IMR-90 (cell line): ENCODE results near the gene NXT2. TPM values are rescaled to one million over a fixed set of nuclear protein-coding genes. Genes with fewer than 3 reads are reported as not detected.

Experiments used
- ATAC-seq: fragments of 200-7000 bp; cut with Tn5 transposase; 2 replicates; pipeline ENCODE4 v1.9.1; 2020; ENCODE audit warnings: low read depth, mild to moderate bottlenecking, moderate library complexity
- BruUV-seq: library from RNA; stranded (reverse); fragments of 400-500 nt; replicated peaks from 2 replicates; lab custom pipeline; 2021; lab: Mats Ljungman, UMichigan
- CTCF ChIA-PET: fragments of 300-600 bp; formaldehyde crosslinking; extraction: SDS; loops from one replicate; lab custom pipeline; 2021; ENCODE audit warnings: antibody characterized with exemption; lab: Yijun Ruan, JAX
- POLR2A ChIA-PET: fragments of 300-600 bp; sonication (Branson Sonifier 250); formaldehyde crosslinking; loops from one replicate; lab custom pipeline; 2022; ENCODE audit warnings: antibody characterized with exemption; ENCODE audit not compliant: unreplicated experiment; lab: Charles Lee
- DNase-seq: peaks from one replicate; pipeline ENCODE4 v3.0.0; 2013
- H2AFZ ChIP-seq: replicated peaks from 2 replicates; pipeline ENCODE3; 2013; ENCODE audit warnings: low read length, mild to moderate bottlenecking; ENCODE audit not compliant: poor library complexity
- H2AK5ac ChIP-seq: 2 replicates; pipeline ENCODE4 v1.6.1; 2013; ENCODE audit warnings: low read depth, low read length, inconsistent platforms
- H2AK9ac ChIP-seq: replicated peaks from 2 replicates; pipeline ENCODE3; 2013; ENCODE audit warnings: mild to moderate bottlenecking, low read depth, low read length, moderate library complexity; ENCODE audit not compliant: poor library complexity
- H2BK120ac ChIP-seq: 2 replicates; pipeline ENCODE4 v1.6.1; 2013; ENCODE audit warnings: low read depth, low read length, inconsistent platforms
- H2BK15ac ChIP-seq: 3 replicates; pipeline ENCODE4 v1.6.1; 2013; ENCODE audit warnings: low read depth, low read length, inconsistent platforms
- H2BK20ac ChIP-seq: 2 replicates; pipeline ENCODE4 v1.6.1; 2013; ENCODE audit warnings: low read depth, mild to moderate bottlenecking, inconsistent platforms, low read length, moderate library complexity
- H2BK5ac ChIP-seq: 2 replicates; pipeline ENCODE4 v1.6.1; 2013; ENCODE audit warnings: mild to moderate bottlenecking, low read depth, low read length, inconsistent platforms; ENCODE audit not compliant: poor library complexity, severe bottlenecking
- H3K14ac ChIP-seq: replicated peaks from 2 replicates; pipeline ENCODE4 v1.6.1; 2013; ENCODE audit warnings: low read depth, low read length, inconsistent platforms
- H3K18ac ChIP-seq: 2 replicates; pipeline ENCODE4 v1.6.1; 2013; ENCODE audit warnings: low read depth, low read length, control low read depth
- H3K23ac ChIP-seq: 2 replicates; pipeline ENCODE4 v1.6.1; 2013; ENCODE audit warnings: low read depth, low read length, inconsistent platforms
- H3K27ac ChIP-seq: 2 replicates; pipeline ENCODE4 v1.5.1; 2013; ENCODE audit warnings: mild to moderate bottlenecking, control low read depth, low read length; ENCODE audit not compliant: insufficient read depth
- H3K27me3 ChIP-seq: 2 replicates; pipeline ENCODE4 v1.6.1; 2013; ENCODE audit warnings: low read length; ENCODE audit not compliant: control insufficient read depth, insufficient read depth
- H3K36me3 ChIP-seq: 2 replicates; pipeline ENCODE4 v1.6.1; 2013; ENCODE audit warnings: low read length, mixed read lengths; ENCODE audit not compliant: control insufficient read depth, insufficient read depth
- H3K4ac ChIP-seq: 2 replicates; pipeline ENCODE4 v1.6.1; 2013; ENCODE audit warnings: low read depth, low read length, inconsistent platforms
- H3K4me1 ChIP-seq: 2 replicates; pipeline ENCODE4 v1.6.1; 2013; ENCODE audit warnings: low read length, mixed read lengths; ENCODE audit not compliant: control insufficient read depth, insufficient read depth
- H3K4me2 ChIP-seq: 2 replicates; pipeline ENCODE4 v1.6.1; 2013; ENCODE audit warnings: low read depth, mild to moderate bottlenecking, control low read depth, low read length, moderate library complexity
- H3K4me3 ChIP-seq: 2 replicates; pipeline ENCODE4 v1.5.1; 2013; ENCODE audit warnings: low read depth, mild to moderate bottlenecking, control low read depth, low read length, moderate library complexity; ENCODE audit not compliant: insufficient read depth
- H3K56ac ChIP-seq: 2 replicates; pipeline ENCODE4 v1.6.1; 2013; ENCODE audit warnings: low read length, inconsistent platforms; ENCODE audit not compliant: insufficient read depth; ENCODE audit errors: extremely low read depth
- H3K79me1 ChIP-seq, 2 experiments: 2 replicates each; pipeline ENCODE4 v1.6.1; 2013; ENCODE audit warnings: low read length in 2 of 2, inconsistent platforms in 1 of 2, low read depth in 1 of 2
- H3K9ac ChIP-seq: 2 replicates; pipeline ENCODE4 v1.6.1; 2013; ENCODE audit warnings: low read depth, low read length, control low read depth
- H3K9me1 ChIP-seq: 2 replicates; pipeline ENCODE4 v1.6.1; 2013; ENCODE audit warnings: low read length, inconsistent platforms; ENCODE audit not compliant: insufficient read depth
- H3K9me3 ChIP-seq: 2 replicates; pipeline ENCODE4 v1.6.1; 2013; ENCODE audit warnings: low read length; ENCODE audit not compliant: control insufficient read depth, insufficient read depth
- H4K20me1 ChIP-seq: 2 replicates; pipeline ENCODE4 v1.6.1; 2013; ENCODE audit warnings: low read length, inconsistent platforms; ENCODE audit not compliant: insufficient read depth
- H4K5ac ChIP-seq: 2 replicates; pipeline ENCODE4 v1.6.1; 2013; ENCODE audit warnings: mild to moderate bottlenecking, low read depth, low read length, control low read depth
- H4K8ac ChIP-seq, 2 experiments: 2 replicates each; pipeline ENCODE4 v1.6.1; 2013; ENCODE audit warnings: low read depth in 2 of 2, low read length in 2 of 2, control low read depth in 1 of 2, inconsistent platforms in 1 of 2
- H4K91ac ChIP-seq: 2 replicates; pipeline ENCODE4 v1.6.1; 2013; ENCODE audit warnings: low read depth, low read length, inconsistent platforms; ENCODE audit not compliant: insufficient read depth
- MAFK ChIP-seq: IDR thresholded peaks from 2 replicates; pipeline ENCODE4 v1.6.1; 2012; ENCODE audit warnings: low read depth, low read length, improper control_type of control experiment
- RCOR1 ChIP-seq: IDR thresholded peaks from 2 replicates; pipeline ENCODE4 v1.6.1; 2012; ENCODE audit warnings: mild to moderate bottlenecking, low read length, improper control_type of control experiment; ENCODE audit not compliant: insufficient replicate concordance
- WGBS, 2 experiments: methylation state at CpG; one replicate each; pipeline versions ENCODE4 v1.1.5 to v1.1.7; 2013; ENCODE audit warnings: missing lambda C conversion rate in 2 of 2; ENCODE audit not compliant: insufficient read length in 1 of 2; ENCODE audit errors: extremely low coverage in 2 of 2; 5-methylcytosine and 5-hydroxymethylcytosine counted together
- dilution Hi-C: fragments of 300-500 bp; cut with HindIII; formaldehyde crosslinking; loops from one replicate; pipeline ENCODE4 v1.14.3; 2018; ENCODE audit warnings: low sequenced_read_pairs; ENCODE audit not compliant: unreplicated experiment
- in situ Hi-C: fragments of 300-500 bp; cut with MboI; formaldehyde crosslinking; loops from 3 replicates; pipeline ENCODE4 v1.14.3; 2019; ENCODE audit warnings: low sequenced_read_pairs, inconsistent platforms, mixed read lengths
- intact Hi-C: fragments of 100-400 bp; cut with micrococcal nuclease; formaldehyde crosslinking; loops from 2 replicates; pipeline ENCODE4 v1.10.0; 2022
- polyA plus RNA-seq, 3 experiments: library from polyadenylated mRNA; depleted of rRNA; stranded (reverse); fragments of >200 nt; gene quantifications; 2 replicates each; pipeline ENCODE4 v1.2.3, GENCODE V29; 2012; ENCODE audit warnings: low replicate concordance in 1 of 3
- total RNA-seq: library from RNA; depleted of rRNA; stranded (reverse); fragments of >200 nt; gene quantifications from 2 replicates; pipeline ENCODE4 v1.2.3, GENCODE V29; 2012

Gene NXT2
- total and polyA plus RNA-seq, 2 of the 4 experiments (the other 2 are of a cell fraction): 3.6 to 8.1 TPM

- TF ChIP-seq RCOR1: no peak
- TF ChIP-seq MAFK: peak; percentile 62
- Histone ChIP-seq H4K5ac (no peak overlapping the region), H3K14ac (no peak overlapping the region), H2BK15ac (no peak overlapping the region), H3K4ac (no peak overlapping the region), H3K9me3 (no peaks in the 10 kb centered on the region), H3K4me3 (no peak overlapping the region), H3K4me1 (no peaks in the 10 kb centered on the region), H2AFZ (no peak overlapping the region), H3K18ac (no peak overlapping the region), H2AK9ac (no peak overlapping the region), H3K9me1 (no peaks in the 10 kb centered on the region), H4K20me1 (no peaks in the 10 kb centered on the region), H3K4me2 (no peak overlapping the region), H2AK5ac (no peak overlapping the region), H2BK120ac (no peak overlapping the region), H3K79me1 (no peaks in the 10 kb centered on the region), H4K91ac (no peak overlapping the region), H3K27me3 (peaks cover 11% of the 10 kb centered on the region), H3K36me3 (no peaks in the 10 kb centered on the region), H3K27ac (no peak overlapping the region), H2BK20ac (no peak overlapping the region), H3K56ac (no peak overlapping the region), H3K23ac (no peak overlapping the region), H3K9ac (no peak overlapping the region), H4K8ac (no peak overlapping the region), H2BK5ac (no peak overlapping the region)
- in situ Hi-C loops: no loop called here
- ATAC-seq: no peak
- ChIA-PET POLR2A (no interaction called here), CTCF (no interaction called here)
- dilution Hi-C loops: no loop called here
- no TSS peak for BruUV-seq
- 50% methylated on average over 1 of the region's 2 CpGs; no CpG with 5 or more reads in 1 of the 2 experiments for WGBS, 2 experiments
- intact Hi-C loops: no loop called here
- no peak for DNase-seq
Observed at GRCh38 chrX:109577055-109577454, 40.4 kb downstream of the NXT2 start.
